ENCODE measurements around the gene SATB2.

The SATB2 gene

GRCh38 chr2:199257261-199258224 is 200.2 kb downstream of the SATB2 start:
- DNase-seq (ENCODE audit: low read depth): no peak

GRCh38 chr2:199230091-199230490 is 227.6 kb downstream of the SATB2 start:
- no peak for DNase-seq (ENCODE audit: low read depth)

- peak; percentile 97 for DNase-seq (ENCODE audit: low read depth)
Observed at GRCh38 chr2:199228887-199229819, 228.6 kb downstream of the SATB2 start.

DNA sequence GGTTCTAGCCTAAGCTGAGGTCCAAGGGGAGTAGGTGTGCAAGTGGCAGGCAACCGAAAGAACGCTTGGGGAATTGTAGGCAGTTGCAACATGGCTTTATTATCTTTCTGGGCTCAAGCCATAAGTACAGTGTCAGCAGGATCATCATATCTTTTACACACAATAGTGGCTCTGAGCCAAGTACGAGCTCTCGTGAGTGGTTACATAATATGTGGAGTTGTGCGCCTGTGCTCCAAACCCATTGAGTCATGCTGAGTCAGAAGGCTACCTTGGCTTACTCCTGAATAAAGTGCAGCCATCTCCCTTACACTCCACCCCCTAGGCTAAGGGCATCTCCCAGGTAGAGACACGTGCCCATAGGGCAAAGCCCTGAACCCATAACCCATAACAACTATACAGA is 233.9 kb downstream of the SATB2 start:
- peak; percentile 50 for DNase-seq (ENCODE audit: low read depth)

- DNase-seq (ENCODE audit: low read depth): no peak
Observed at GRCh38 chr2:199220920-199221319, 236.8 kb downstream of the SATB2 start.

DNA sequence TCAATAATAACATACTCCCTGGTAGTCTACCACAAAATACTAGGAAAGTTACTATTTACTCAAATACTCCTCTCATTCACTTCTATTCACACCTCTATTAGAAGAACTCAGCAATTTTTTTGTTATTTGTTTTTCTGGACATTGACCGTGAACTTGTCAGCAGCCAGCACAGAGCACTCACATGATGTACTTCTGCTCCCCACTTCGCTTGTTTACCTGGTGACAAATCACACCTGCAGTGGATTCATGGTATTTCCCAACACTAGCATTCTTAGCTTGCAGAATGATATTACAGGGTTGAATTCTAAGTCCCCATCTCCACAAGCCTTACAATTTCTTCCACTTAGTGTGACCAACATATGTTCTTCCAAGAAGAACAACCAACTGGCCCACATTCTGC is 238.2 kb downstream of the SATB2 start:
- DNase-seq (ENCODE audit: low read depth): no peak
